ENCODE data around the gene KCTD12.

DNA sequence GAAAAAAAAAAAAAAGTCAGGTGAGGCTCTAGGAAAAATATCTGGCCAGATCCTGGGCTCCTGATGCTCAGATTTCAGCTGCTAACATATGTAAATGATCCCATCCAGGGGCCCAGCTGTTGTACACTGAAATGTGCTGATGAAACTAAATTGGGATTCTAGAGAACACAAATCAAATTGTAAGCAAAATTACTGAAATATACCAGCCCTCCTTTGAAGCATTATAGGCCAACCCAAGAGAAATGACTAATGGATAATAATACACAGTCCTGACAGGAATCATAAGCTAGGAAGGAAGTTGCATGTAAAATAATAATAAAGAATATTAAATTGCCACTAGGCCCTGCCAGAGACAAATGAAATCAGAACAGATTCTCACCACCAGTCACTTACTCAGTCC, 17.8 kb downstream of the KCTD12 start:
- TF ChIP-seq, protein P1, sequence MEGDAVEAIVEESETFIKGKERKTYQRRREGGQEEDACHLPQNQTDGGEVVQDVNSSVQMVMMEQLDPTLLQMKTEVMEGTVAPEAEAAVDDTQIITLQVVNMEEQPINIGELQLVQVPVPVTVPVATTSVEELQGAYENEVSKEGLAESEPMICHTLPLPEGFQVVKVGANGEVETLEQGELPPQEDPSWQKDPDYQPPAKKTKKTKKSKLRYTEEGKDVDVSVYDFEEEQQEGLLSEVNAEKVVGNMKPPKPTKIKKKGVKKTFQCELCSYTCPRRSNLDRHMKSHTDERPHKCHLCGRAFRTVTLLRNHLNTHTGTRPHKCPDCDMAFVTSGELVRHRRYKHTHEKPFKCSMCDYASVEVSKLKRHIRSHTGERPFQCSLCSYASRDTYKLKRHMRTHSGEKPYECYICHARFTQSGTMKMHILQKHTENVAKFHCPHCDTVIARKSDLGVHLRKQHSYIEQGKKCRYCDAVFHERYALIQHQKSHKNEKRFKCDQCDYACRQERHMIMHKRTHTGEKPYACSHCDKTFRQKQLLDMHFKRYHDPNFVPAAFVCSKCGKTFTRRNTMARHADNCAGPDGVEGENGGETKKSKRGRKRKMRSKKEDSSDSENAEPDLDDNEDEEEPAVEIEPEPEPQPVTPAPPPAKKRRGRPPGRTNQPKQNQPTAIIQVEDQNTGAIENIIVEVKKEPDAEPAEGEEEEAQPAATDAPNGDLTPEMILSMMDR (IDR thresholded peaks at IDR 0.05; ENCODE audit: insufficient read depth, low read length, poor library complexity, severe bottlenecking), result no peak
- TF ChIP-seq EZH2phosphoT487 (conservative IDR thresholded peaks at IDR 0.05; ENCODE audit: low read length), result no peak

All from SU-DHL-6 (cell line).